GM08714 (cell line): ENCODE measurements around the gene ARFIP1.

Source experiments
- H3K4me3 ChIP-seq: fragments of 200-500 bp; sonication (Bioruptor generic); 2 replicates; pipeline ENCODE4 v1.5.1; 2014; ENCODE audit warnings: mild to moderate bottlenecking, low read length, inconsistent platforms
- ZNF274 ChIP-seq: IDR thresholded peaks from 2 replicates; pipeline ENCODE4 v1.6.1; 2012; ENCODE audit warnings: mild to moderate bottlenecking, low read depth, low read length

Gene ARFIP1

DNA sequence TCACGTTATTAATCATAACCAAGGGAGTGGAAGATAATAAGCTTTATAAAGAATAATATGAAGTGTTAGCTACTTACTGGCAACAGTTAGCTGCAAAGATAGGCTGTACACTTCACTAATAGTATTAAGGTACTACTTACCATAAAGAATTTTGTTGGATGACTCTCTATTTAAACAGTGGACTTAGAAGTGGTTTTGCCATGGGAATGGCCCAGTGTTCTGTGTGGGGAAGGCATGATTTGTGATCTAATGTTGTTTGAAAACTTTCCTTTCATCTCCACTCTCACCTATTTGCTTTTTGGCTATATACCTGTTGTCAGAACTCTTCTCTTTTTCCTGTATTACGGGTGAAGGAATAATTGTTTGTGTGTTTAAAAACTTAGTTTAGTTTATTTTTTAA lies 179.3 kb downstream of the ARFIP1 start:
- H3K4me3 ChIP-seq = no peak overlapping the region
- TF ChIP-seq ZNF274 = no peak

DNA sequence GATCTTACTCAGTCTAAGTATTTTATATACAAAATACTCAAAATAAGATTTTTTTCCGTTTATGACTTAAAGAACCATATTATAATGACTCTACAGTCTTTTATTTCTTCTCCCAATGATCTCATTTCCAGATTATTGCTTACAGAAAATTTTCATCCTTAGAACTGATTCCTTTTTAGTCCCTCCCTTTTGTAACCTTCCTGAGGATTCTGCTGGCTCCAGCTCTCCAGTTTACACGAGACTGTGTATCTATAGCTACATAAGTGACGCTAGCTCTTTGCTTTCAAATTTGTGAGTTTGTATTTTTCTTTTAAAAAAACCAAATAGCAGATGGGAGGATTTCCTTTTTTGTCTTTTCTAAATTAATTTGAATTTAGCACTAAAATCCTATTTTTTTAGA lies 180.3 kb downstream of the ARFIP1 start:
- H3K4me3 ChIP-seq = no peak overlapping the region
- TF ChIP-seq ZNF274 = no peak

DNA sequence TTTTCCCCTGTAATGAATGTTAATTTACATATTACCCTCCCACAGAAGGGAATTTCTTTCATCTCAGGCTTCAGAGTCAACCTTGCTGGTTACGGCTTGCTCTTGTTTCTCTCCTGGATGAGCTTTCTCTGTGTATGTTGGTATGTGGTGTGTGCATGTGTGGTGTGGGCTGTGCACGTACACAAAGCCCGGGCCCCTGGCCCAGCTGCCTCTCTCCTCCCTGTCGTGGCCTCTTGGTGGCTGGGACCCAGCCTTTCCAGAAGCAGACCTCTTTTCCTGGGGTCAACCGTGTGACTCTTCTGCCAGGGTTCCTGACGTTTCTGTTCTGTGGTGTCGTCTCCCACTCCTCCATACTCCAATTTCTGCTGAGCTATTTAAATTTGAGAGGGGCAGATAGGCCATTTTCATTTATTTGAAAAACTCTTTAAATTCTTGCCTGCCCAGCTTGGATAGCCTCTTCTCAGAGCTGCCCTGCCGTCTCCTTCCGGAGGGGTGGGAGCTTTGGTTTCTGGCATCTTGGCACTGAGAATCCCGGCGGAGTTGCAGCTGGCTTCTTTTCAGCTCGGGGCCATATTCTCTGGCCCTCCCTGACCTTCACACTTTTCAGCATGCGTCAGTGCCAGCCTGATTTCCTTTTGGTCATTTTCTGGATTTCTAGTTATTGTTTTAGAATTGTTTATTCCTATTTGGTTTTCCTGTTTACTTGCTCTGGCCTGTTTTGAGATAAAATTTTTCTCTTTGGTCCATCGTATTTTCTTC lies 181.4 kb downstream of the ARFIP1 start:
- TF ChIP-seq ZNF274 = no peak
- H3K4me3 ChIP-seq = no peak overlapping the region

DNA sequence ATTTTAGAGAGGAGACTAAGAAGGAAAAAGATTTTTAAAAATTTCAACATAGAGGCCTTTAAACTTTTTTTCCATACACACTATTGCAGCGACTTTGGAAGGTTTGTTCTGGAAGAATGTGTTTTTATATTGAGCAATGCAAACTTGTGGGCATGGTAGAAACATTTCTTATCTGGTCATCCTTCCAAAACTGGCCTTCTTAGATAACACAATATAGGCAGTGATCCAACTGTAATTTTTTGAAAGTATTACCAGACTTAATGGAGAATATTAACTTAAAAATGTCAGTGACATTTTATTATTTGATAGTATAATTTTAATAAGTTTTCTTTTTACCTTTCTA lies 182.0 kb downstream of the ARFIP1 start:
- H3K4me3 ChIP-seq = no peak overlapping the region
- no peak for TF ChIP-seq ZNF274
